Measurements from ENCODE around the gene PIAS4.

DNA sequence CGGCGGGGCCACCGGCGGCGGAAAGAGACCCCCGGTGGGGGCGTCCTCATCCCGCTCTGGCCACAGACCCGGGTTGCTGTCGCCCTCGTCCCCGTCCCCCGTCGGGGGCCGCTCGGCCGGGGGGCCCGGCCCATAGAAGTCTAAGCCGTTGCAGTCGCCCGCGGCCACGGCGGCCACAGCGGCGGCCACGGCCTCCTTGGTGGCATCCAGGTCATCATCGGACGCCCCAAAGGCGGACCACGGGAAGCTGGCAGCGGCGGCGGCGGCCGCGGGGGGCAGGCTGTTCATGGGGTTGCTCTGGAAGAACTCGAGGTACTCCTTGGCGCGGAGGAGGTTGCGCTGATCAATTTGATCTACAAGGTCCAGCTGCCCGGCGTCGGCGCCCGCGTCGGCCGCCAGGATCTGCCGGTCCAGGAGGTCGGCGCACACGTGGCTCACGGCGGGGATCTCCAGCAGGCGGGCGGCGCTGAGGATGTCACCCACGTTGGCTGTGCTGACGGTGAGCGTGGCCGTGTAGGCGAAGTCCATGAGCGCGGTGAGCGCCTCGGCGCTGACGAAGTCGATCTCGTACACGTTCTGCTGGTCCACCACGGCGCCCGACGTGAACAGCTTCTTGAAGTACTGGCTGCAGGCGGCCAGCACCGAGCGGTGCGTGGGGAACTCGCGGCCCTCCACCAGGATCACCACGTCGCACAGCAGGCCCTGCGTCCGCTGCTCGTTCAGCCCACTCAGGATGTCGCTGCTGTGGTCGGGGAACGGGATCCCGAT is 47.1 kb downstream of the PIAS4 start:
- TF ChIP-seq, protein P1, sequence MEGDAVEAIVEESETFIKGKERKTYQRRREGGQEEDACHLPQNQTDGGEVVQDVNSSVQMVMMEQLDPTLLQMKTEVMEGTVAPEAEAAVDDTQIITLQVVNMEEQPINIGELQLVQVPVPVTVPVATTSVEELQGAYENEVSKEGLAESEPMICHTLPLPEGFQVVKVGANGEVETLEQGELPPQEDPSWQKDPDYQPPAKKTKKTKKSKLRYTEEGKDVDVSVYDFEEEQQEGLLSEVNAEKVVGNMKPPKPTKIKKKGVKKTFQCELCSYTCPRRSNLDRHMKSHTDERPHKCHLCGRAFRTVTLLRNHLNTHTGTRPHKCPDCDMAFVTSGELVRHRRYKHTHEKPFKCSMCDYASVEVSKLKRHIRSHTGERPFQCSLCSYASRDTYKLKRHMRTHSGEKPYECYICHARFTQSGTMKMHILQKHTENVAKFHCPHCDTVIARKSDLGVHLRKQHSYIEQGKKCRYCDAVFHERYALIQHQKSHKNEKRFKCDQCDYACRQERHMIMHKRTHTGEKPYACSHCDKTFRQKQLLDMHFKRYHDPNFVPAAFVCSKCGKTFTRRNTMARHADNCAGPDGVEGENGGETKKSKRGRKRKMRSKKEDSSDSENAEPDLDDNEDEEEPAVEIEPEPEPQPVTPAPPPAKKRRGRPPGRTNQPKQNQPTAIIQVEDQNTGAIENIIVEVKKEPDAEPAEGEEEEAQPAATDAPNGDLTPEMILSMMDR (IDR thresholded peaks at IDR 0.05) = no peak
- no peak for TF ChIP-seq POLR2A (IDR thresholded peaks at IDR 0.05)
